K562 (cell line): Measurements from ENCODE around the gene ATP7B. TPM values are rescaled to one million over a fixed set of nuclear protein-coding genes. Genes with fewer than 3 reads are reported as not detected.

Experiments
- ATAC-seq: fragments of 200-7000 bp; cut with Tn5 transposase; 3 replicates; pipeline ENCODE4 v1.9.1; 2020; ENCODE audit warnings: moderate library complexity
- BruUV-seq: library from RNA; stranded (reverse); fragments of 400-500 nt; replicated peaks from 2 replicates; lab custom pipeline; 2021; lab: Mats Ljungman, UMichigan
- CTCF ChIA-PET: fragments of 300-600 bp; formaldehyde crosslinking; extraction: SDS; loops from one replicate; lab custom pipeline; 2021; ENCODE audit warnings: low intra/inter-chr PET ratio; lab: Yijun Ruan, JAX
- POLR2A ChIA-PET: fragments of 300-600, 350-650 bp; sonication (Branson Sonifier 250); formaldehyde crosslinking; extraction: SDS; loops from one replicate; lab custom pipeline; 2021; ENCODE audit warnings: antibody characterized with exemption, inconsistent platforms; lab: Yijun Ruan, JAX
- DNase-seq, 4 experiments: peaks; one replicate each; pipeline versions ENCODE4 v3.0.0 to v3.0.0-alpha.2; 2011 to 2018; ENCODE audit warnings: low spot score in 3 of 4, mixed read lengths in 3 of 4; ENCODE audit errors: extremely low read depth in 1 of 4
- FAIRE-seq: peaks from 2 replicates; lab custom pipeline; 2011; peaks lifted over from hg19 to GRCh38; lab: Jason Lieb, UNC
- H2AFZ ChIP-seq: 2 replicates; pipeline ENCODE4 v1.6.0; 2011; ENCODE audit warnings: low read depth, low read length, control low read depth, inconsistent platforms
- H3K27ac ChIP-seq: fragments of 200-600 bp; 3 replicates; pipeline ENCODE4 v1.8.0; 2011; ENCODE audit warnings: low read depth, mild to moderate bottlenecking, control low read depth, inconsistent platforms, low read length, moderate library complexity, mixed read lengths; ENCODE audit errors: extremely low read depth
- H3K27me3 ChIP-seq, 2 experiments: fragments of 300-600 bp in 1 of 2; 2 replicates in 1 of 2; 3 replicates in 1 of 2; pipeline versions ENCODE4 v1.6.0 to v1.8.0; 2011; ENCODE audit warnings: inconsistent platforms in 2 of 2, low read length in 2 of 2, mild to moderate bottlenecking in 1 of 2, mixed read lengths in 1 of 2, moderate library complexity in 1 of 2; ENCODE audit not compliant: control insufficient read depth in 2 of 2, insufficient read depth in 2 of 2
- H3K36me3 ChIP-seq: fragments of 300-600 bp; 3 replicates; pipeline ENCODE4 v1.8.0; 2011; ENCODE audit warnings: mild to moderate bottlenecking, low read length, inconsistent platforms; ENCODE audit not compliant: control insufficient read depth, insufficient read depth
- H3K4me1 ChIP-seq, 2 experiments: fragments of 200-600 bp in 1 of 2; replicated peaks in 1 of 2; 2 replicates in 1 of 2; 3 replicates in 1 of 2; pipeline versions ENCODE4 v1.5.1 to v1.8.0; 2011; ENCODE audit warnings: inconsistent platforms in 2 of 2, low read length in 2 of 2, mild to moderate bottlenecking in 1 of 2, mixed read lengths in 1 of 2, moderate library complexity in 1 of 2; ENCODE audit not compliant: control insufficient read depth in 2 of 2, insufficient read depth in 2 of 2
- H3K4me2 ChIP-seq: 2 replicates; pipeline ENCODE4 v1.6.1; 2011; ENCODE audit warnings: low read length, control low read depth, inconsistent platforms, mixed read lengths; ENCODE audit not compliant: insufficient read depth
- H3K4me3 ChIP-seq: fragments of 200-600 bp; sonication (generic), shearing (Covaris generic); 2 replicates; pipeline ENCODE4 v1.5.1; 2016; ENCODE audit warnings: control low read depth, inconsistent platforms
- H3K79me2 ChIP-seq: fragments of 200-600 bp; 3 replicates; pipeline ENCODE4 v1.8.0; 2011; ENCODE audit warnings: low read length, inconsistent platforms; ENCODE audit not compliant: control insufficient read depth, insufficient read depth
- H3K9ac ChIP-seq, 2 experiments: 2 replicates each; pipeline versions ENCODE4 v1.6.0 to v1.6.1; 2011; ENCODE audit warnings: low read depth in 2 of 2, low read length in 2 of 2, control low read depth in 1 of 2, inconsistent platforms in 1 of 2, mild to moderate bottlenecking in 1 of 2, mixed read lengths in 1 of 2; ENCODE audit not compliant: insufficient read depth in 1 of 2
- H3K9me1 ChIP-seq: one replicate; pipeline ENCODE4 v1.6.0; 2011; ENCODE audit warnings: inconsistent platforms, mild to moderate bottlenecking, low read length, moderate library complexity; ENCODE audit not compliant: control insufficient read depth, insufficient read depth
- H3K9me3 ChIP-seq: replicated peaks from 2 replicates; pipeline ENCODE4 v1.5.1; 2011; ENCODE audit warnings: low read depth, low read length, inconsistent platforms; ENCODE audit not compliant: control insufficient read depth, insufficient read depth
- H4K20me1 ChIP-seq: replicated peaks from 2 replicates; pipeline ENCODE4 v1.6.1; 2011; ENCODE audit warnings: low read length, inconsistent platforms, mixed read lengths; ENCODE audit not compliant: control insufficient read depth, insufficient read depth
- CHD7 ChIP-seq: fragments of 200-600 bp; sonication (generic); IDR thresholded peaks from one replicate; pipeline ENCODE4 v1.6.1; 2012; ENCODE audit warnings: mild to moderate bottlenecking, low read depth, low read length, inconsistent platforms
- FOS ChIP-seq: IDR thresholded peaks from 3 replicates; pipeline ENCODE4 v1.6.1; 2011; ENCODE audit not compliant: insufficient read length; ENCODE audit errors: extremely low read depth
- HMG20A ChIP-seq: fragments of 450-650 bp; formaldehyde crosslinking; conservative IDR thresholded peaks from 2 replicates; pipeline ENCODE4 v1.4.0; 2020; ENCODE audit warnings: mild to moderate bottlenecking, mixed read lengths
- IRF1 ChIP-seq: sonication (generic); formaldehyde crosslinking; IDR thresholded peaks from 2 replicates; pipeline ENCODE4 v1.8.0; 2022; ENCODE audit warnings: missing genetic modification reagents, mild to moderate bottlenecking, borderline replicate concordance
- RBBP5 ChIP-seq: fragments of 200-600 bp; sonication (generic); IDR thresholded peaks from 2 replicates; pipeline ENCODE4 v1.6.1; 2012; ENCODE audit warnings: borderline replicate concordance, mild to moderate bottlenecking, low read length, control low read depth, inconsistent platforms; ENCODE audit not compliant: insufficient read depth, poor library complexity, severe bottlenecking
- RBM17 ChIP-seq: fragments of 200-400 bp; formaldehyde crosslinking; IDR thresholded peaks from 2 replicates; pipeline ENCODE4 v1.6.1; 2017; ENCODE audit warnings: low read depth, mild to moderate bottlenecking, low read length, borderline replicate concordance
- SMAD2 ChIP-seq: fragments of 150-350 bp; IDR thresholded peaks from 2 replicates; pipeline ENCODE4 v1.6.1; 2014; ENCODE audit warnings: low read depth, mild to moderate bottlenecking, low read length
- WGBS: fragments of 100-300 bp; shearing (Covaris generic); methylation state at CpG from one replicate; pipeline ENCODE4 v1.1.6; 2016; ENCODE audit warnings: low coverage, mixed read lengths; ENCODE audit not compliant: insufficient coverage; ENCODE audit errors: missing lambda C conversion rate; 5-methylcytosine and 5-hydroxymethylcytosine counted together
- in situ Hi-C: fragments of 300-500 bp; cut with MboI; formaldehyde crosslinking; loops from 4 replicates; pipeline ENCODE4 v1.15.0; 2018; ENCODE audit warnings: inconsistent platforms, mixed read lengths
- intact Hi-C: fragments of 100-400 bp; cut with micrococcal nuclease; formaldehyde crosslinking; loops from 2 replicates; pipeline ENCODE4 v1.14.2; 2022
- polyA plus RNA-seq, 8 experiments: library from polyadenylated mRNA; depleted of rRNA in 4 of 8; stranded (reverse) in 5 of 8; unstranded in 3 of 8; fragments of >200 nt; fragmentation: Nextera tagmentation in 2 of 8; fragmentation: Illumina TruSeq in 1 of 8; extraction: Ambion mirVana in 2 of 8; extraction: Trizol in 1 of 8; gene quantifications; 2 replicates each; pipeline versions ENCODE4 v1.2.1 to v1.2.3, GENCODE V29; 2011 to 2014; ENCODE audit warnings: inconsistent platforms in 1 of 8, missing spikeins in 1 of 8
- total RNA-seq, 7 experiments: library from RNA; depleted of rRNA in 6 of 7; stranded (reverse); fragments of >200 nt in 6 of 7; fragmentation: Illumina TruSeq in 2 of 7; extraction: Trizol in 2 of 7; gene quantifications; 2 replicates each; pipeline versions ENCODE4 v1.2.1 to v1.2.3, GENCODE V29; 2011 to 2021; ENCODE audit warnings: low replicate concordance in 1 of 7

Gene ATP7B
- total and polyA plus RNA-seq, 9 of the 15 experiments (the other 6 are each of a cell fraction or from before 2014, with no cell fraction given), result 1.1 to 20.4 (median 8.5) TPM

GRCh38 chr13:51934461-51935087 lies 76.7 kb downstream of the ATP7B start:
- H3K79me2 ChIP-seq, result no peaks in the 10 kb centered on the region
- H3K27me3 ChIP-seq, result no peaks in the 10 kb centered on the region
- peak overlapping the region in 1 of 2 experiments; percentile 22; a peak in 1 of 4 replicates for H3K9ac ChIP-seq
- H4K20me1 ChIP-seq, result no peaks in the 10 kb centered on the region
- intact Hi-C loops, result no loop called here
- peaks cover 4 to 15% of the 10 kb centered on the region in 2 experiments; a peak in 4 of 5 replicates for H3K4me1 ChIP-seq
- H3K9me3 ChIP-seq, result no peaks in the 10 kb centered on the region
- no peak overlapping the region for H3K27ac ChIP-seq
- no peak overlapping the region for H3K4me3 ChIP-seq
- ATAC-seq (no peak), FAIRE-seq (no peak), DNase-seq (no peak)
- CTCF ChIA-PET, result no interaction called here
- H3K36me3 ChIP-seq, result peaks cover 58% of the 10 kb centered on the region
- no peak overlapping the region for H2AFZ ChIP-seq
- POLR2A ChIA-PET, result no interaction called here
- no peaks in the 10 kb centered on the region for H3K9me1 ChIP-seq
- in situ Hi-C loops, result no loop called here
- no TSS peak for BruUV-seq
- no peak overlapping the region for H3K4me2 ChIP-seq
- WGBS, result 89% methylated on average over 18 of the region's 19 CpGs
- TF ChIP-seq HMG20A (CRISPR knock-in tag), result no peak
- no peak for TF ChIP-seq FOS
- no peak for TF ChIP-seq CHD7
- no peak for TF ChIP-seq SMAD2
- TF ChIP-seq IRF1, result no peak
- no peak for TF ChIP-seq RBM17
- no peak for TF ChIP-seq RBBP5
